Renal pelvis (tissue), 12 donors: ENCODE measurements around the gene OR7G1. TPM values are rescaled to one million over a fixed set of nuclear protein-coding genes. Genes with fewer than 3 reads are reported as not detected.
A peak's percentile ranks its signal among the peaks of the same experiment; 100 is the strongest.

Experiments
- DNase-seq: peaks from one replicate; pipeline ENCODE4 v3.0.0-alpha.2; 2013
- long read RNA-seq, 16 experiments: transcript quantifications; one replicate each; lab custom pipeline, GENCODE V29; 2026
- polyA plus RNA-seq, 3 donors: library from polyadenylated mRNA; unstranded; fragments of 120-200 nt; gene quantifications; one replicate each; pipeline ENCODE4 v1.2.1, GENCODE V29; 2013; ENCODE audit not compliant: insufficient read length in 3 of 3

The OR7G1 gene
- not detected for polyA plus RNA-seq
- long read RNA-seq, donor 1, result 0 reads
- long read RNA-seq, donor 2, result 0 reads
- long read RNA-seq, donor 3, result 0 reads
- long read RNA-seq, donor 4, result 0 reads
- long read RNA-seq, donor 5, result 0 reads
- long read RNA-seq, donor 6, result 0 reads
- long read RNA-seq, donor 7, result 0 reads
- long read RNA-seq, donor 8, result 0 reads
- long read RNA-seq, donor 9, result 0 reads
- long read RNA-seq, donor 10, result 0 reads
- long read RNA-seq, donor 11, result 0 reads
- long read RNA-seq, donor 12, result 0 reads
- long read RNA-seq, donor 13, result 0 reads
- long read RNA-seq, donor 14, result 0 reads
- long read RNA-seq, donor 15, result 0 reads
- long read RNA-seq, donor 16, result 0 reads

- no peak for DNase-seq
Measured at GRCh38 chr19:9115307-9115813, at the start of gene OR7G1. OR7G1 (minus strand) TSS chr19:9115763; CDS start chr19:9115763, 0 bp downstream.

- DNase-seq, result no peak
Measured at GRCh38 chr19:9165261-9165660, 49.7 kb upstream of the OR7G1 start.

GRCh38 chr19:9161427-9161826, 45.9 kb upstream of the OR7G1 start:
- DNase-seq, result no peak

GRCh38 chr19:9159891-9160290, 44.3 kb upstream of the OR7G1 start:
- DNase-seq, result no peak

- DNase-seq, result no peak
Measured at GRCh38 chr19:9156304-9156703, 40.7 kb upstream of the OR7G1 start.

GRCh38 chr19:9155591-9155990, 40.0 kb upstream of the OR7G1 start:
- DNase-seq, result no peak

- DNase-seq, result no peak
Measured at GRCh38 chr19:9151367-9151766, 35.8 kb upstream of the OR7G1 start.

- no peak for DNase-seq
Measured at GRCh38 chr19:9150650-9151049, 35.1 kb upstream of the OR7G1 start.

GRCh38 chr19:9149997-9150396, 34.4 kb upstream of the OR7G1 start:
- DNase-seq, result no peak

- no peak for DNase-seq
Measured at GRCh38 chr19:9148697-9149096, 33.1 kb upstream of the OR7G1 start.

GRCh38 chr19:9146882-9147281, 31.3 kb upstream of the OR7G1 start:
- no peak for DNase-seq

GRCh38 chr19:9144920-9145319, 29.4 kb upstream of the OR7G1 start:
- no peak for DNase-seq

GRCh38 chr19:9140159-9140874, 24.8 kb upstream of the OR7G1 start, which contains the start of gene ZNF317:
ZNF317 (plus strand) TSS chr19:9140397; CDS start chr19:9156017, 15,620 bp downstream.
- DNase-seq, result peak; percentile 97

- DNase-seq, result no peak
Measured at GRCh38 chr19:9139609-9140158, 24.1 kb upstream of the OR7G1 start.

GRCh38 chr19:9132422-9132821, 16.9 kb upstream of the OR7G1 start:
- no peak for DNase-seq

- DNase-seq, result no peak
Measured at GRCh38 chr19:9130965-9131364, 15.4 kb upstream of the OR7G1 start.

- DNase-seq, result no peak
Measured at GRCh38 chr19:9128171-9128570, 12.6 kb upstream of the OR7G1 start.

GRCh38 chr19:9126900-9127405, 11.4 kb upstream of the OR7G1 start, which contains the start of gene OR7G3:
OR7G3 (minus strand) TSS chr19:9126950; CDS start chr19:9126950, 0 bp downstream.
- no peak for DNase-seq

GRCh38 chr19:9116547-9116946, 984 bp upstream of the OR7G1 start:
- no peak for DNase-seq

GRCh38 chr19:9109959-9110358, 5.6 kb downstream of the OR7G1 start:
- DNase-seq, result no peak

- no peak for DNase-seq
Measured at GRCh38 chr19:9107375-9107774, 8.2 kb downstream of the OR7G1 start, which contains the start of gene OR7G2. OR7G2 (minus strand) TSS chr19:9107475; CDS start chr19:9103243, 4,232 bp downstream.

- no peak for DNase-seq
Measured at GRCh38 chr19:9086761-9087160, 28.8 kb downstream of the OR7G1 start, which contains the start of gene OR1M1. OR1M1 (plus strand) TSS chr19:9087061; CDS start chr19:9093245, 6,184 bp downstream.
